ENCODE measurements around the gene PM20D1. TPM values are rescaled to one million over a fixed set of nuclear protein-coding genes. Genes with fewer than 3 reads are reported as not detected.
A peak's percentile ranks its signal among the peaks of the same experiment; 100 is the strongest.

Gene PM20D1
- total and polyA plus RNA-seq, 8 donors = 0.13 to 0.79 (median 0.43) TPM

DNA sequence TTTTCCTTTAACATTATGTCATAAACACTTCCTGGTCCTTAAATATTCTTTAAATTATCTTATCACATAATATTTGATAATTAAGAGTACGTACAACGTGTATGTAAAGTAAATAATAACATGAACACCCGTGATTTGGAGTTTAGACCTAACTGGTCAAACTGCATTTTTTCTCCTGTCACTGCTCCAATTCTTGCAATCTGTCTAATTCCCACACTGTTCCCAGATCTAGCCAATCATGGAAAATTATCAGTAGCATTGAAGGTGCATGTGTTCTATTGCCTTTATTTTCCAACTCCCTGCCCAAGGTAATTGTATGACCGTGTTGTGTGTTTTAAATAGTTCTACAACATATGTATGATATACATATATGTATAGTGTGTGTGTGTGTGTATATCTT, 2.1 kb upstream of the PM20D1 start:
- DNase-seq (no peak), ATAC-seq (peak; percentile 41)
- Histone ChIP-seq H3K36me3 (no peaks in the 10 kb centered on the region), H3K27me3 (peaks cover 0 to 12% of the 10 kb centered on the region in 2 donors), H3K4me3 (no peak overlapping the region), H3K27ac (no peak overlapping the region), H3K9me3 (peaks cover 0 to 8% of the 10 kb centered on the region in 2 donors), H3K4me1 (peaks cover 0 to 7% of the 10 kb centered on the region in 2 donors)
- intact Hi-C loops (cut with DNase I) = no loop called here
- TF ChIP-seq, protein P1, sequence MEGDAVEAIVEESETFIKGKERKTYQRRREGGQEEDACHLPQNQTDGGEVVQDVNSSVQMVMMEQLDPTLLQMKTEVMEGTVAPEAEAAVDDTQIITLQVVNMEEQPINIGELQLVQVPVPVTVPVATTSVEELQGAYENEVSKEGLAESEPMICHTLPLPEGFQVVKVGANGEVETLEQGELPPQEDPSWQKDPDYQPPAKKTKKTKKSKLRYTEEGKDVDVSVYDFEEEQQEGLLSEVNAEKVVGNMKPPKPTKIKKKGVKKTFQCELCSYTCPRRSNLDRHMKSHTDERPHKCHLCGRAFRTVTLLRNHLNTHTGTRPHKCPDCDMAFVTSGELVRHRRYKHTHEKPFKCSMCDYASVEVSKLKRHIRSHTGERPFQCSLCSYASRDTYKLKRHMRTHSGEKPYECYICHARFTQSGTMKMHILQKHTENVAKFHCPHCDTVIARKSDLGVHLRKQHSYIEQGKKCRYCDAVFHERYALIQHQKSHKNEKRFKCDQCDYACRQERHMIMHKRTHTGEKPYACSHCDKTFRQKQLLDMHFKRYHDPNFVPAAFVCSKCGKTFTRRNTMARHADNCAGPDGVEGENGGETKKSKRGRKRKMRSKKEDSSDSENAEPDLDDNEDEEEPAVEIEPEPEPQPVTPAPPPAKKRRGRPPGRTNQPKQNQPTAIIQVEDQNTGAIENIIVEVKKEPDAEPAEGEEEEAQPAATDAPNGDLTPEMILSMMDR (IDR thresholded peaks at IDR 0.05) = no peak

DNA sequence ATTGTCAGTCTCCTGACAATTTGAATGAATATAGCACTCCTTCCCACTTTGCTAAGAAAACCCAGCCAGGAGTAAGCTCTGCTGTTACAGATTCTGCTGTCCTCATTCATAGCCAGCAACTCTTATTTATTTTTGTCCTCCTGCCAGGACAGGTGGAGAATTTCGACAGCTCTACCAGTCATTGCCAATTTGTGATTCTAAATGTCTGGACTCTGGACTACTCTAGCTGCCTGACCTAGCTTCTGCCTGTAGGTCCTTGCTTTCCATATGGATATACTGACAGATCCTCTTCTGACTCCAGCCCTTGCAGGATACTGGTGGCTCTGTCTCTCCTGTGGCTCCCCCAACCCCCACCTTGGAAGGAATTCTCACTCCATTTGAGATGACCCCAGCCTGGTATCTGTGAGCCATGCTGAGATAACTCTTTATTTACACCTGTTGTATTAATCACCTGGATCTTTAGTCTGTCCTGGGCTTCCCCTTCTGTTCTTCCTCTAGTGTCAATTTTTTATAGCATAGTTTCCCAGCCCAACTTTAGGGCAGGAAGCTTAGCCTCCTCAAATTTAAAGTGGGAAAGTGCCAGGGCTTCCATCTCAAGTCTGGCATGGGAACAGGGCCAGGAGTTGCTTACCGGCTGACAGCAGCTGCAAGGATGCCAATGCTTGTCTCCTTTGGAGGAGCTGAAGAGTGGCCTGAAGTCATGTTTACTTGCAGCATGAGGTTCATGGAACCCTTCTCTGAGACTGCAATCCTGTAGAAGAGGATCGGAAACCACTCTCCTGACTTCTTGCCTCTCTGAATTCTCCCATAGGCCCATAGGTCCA, 6.7 kb downstream of the PM20D1 start:
- H3K27me3 ChIP-seq = no peaks in the 10 kb centered on the region
- no peaks in the 10 kb centered on the region for H3K9me3 ChIP-seq
- no peak for ATAC-seq
- no peaks in the 10 kb centered on the region for H3K4me1 ChIP-seq
- no peak for DNase-seq
- TF ChIP-seq, protein P1 (IDR thresholded peaks at IDR 0.05) = no peak
- no peak overlapping the region for H3K4me3 ChIP-seq
- H3K27ac ChIP-seq = no peak overlapping the region
- no peaks in the 10 kb centered on the region for H3K36me3 ChIP-seq
- intact Hi-C loops (cut with DNase I) = no loop called here

DNA sequence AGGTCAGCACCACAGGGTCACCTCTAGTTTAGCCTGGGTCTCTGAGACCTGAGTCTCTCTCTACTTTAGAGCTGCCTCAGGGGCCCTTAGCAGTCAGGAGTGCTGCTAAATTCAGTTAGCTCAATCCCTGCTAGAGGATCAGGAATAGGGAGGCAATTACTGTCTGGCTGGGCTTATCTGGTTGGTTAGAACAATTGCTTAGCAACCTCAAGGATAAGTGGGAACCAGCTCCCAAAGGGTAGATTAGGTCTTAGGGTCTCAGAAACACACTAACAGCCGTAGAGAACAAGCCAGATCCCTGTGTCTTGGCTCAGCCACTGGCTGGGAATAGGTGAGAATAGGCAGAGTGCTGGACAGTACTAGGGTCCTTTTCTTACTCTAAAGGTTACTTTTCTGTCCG, 7.7 kb downstream of the PM20D1 start:
- Histone ChIP-seq H3K36me3 (no peaks in the 10 kb centered on the region), H3K4me3 (no peak overlapping the region), H3K9me3 (no peaks in the 10 kb centered on the region), H3K27me3 (no peaks in the 10 kb centered on the region), H3K4me1 (no peaks in the 10 kb centered on the region), H3K27ac (no peak overlapping the region)
- no peak for DNase-seq
- intact Hi-C loops (cut with DNase I) = no loop called here
- TF ChIP-seq, protein P1 (IDR thresholded peaks at IDR 0.05) = no peak
- ATAC-seq = no peak

DNA sequence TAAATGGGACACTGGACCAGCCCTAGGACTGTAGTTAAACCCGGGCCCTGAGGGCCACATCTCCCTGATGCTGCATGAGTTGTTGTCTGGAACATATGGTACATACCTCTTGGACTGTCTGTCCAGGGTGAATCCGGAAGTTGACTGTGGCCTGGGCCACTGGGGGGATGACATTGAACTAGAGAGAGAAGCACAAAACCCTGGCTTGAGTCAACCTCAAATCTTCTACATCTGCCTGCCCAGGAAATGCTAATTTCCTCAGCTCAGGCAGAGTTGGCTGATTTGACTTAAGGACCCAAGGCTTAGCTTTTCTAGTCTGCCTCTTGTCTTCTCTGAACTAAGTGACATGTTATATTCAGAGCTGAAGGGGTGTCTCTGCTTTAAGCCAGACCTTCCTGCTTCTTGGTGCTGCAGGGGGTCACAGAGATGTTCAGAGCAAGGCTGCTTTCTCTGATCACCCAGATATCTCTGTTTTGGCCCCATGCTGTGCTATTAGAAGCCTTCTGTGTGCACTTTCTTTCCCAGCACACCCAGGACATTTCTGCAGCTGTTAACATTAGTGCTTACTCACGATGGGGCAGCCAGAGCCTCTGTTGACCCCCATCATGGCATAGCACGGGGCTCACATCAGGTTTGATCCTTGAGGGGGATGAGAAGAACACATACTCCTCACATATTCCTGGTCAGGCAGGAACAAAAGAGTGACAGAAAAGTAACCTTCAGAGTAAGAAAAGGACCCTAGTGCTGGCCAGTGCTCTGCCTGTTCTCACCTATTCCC, 9.6 kb downstream of the PM20D1 start:
- TF ChIP-seq, protein P1 (IDR thresholded peaks at IDR 0.05) = no peak
- Histone ChIP-seq H3K36me3 (no peaks in the 10 kb centered on the region), H3K27me3 (no peaks in the 10 kb centered on the region), H3K4me1 (no peaks in the 10 kb centered on the region), H3K27ac (no peak overlapping the region), H3K4me3 (no peak overlapping the region), H3K9me3 (no peaks in the 10 kb centered on the region)
- ATAC-seq (no peak), DNase-seq (no peak)
- intact Hi-C loops (cut with DNase I) = no loop called here

DNA sequence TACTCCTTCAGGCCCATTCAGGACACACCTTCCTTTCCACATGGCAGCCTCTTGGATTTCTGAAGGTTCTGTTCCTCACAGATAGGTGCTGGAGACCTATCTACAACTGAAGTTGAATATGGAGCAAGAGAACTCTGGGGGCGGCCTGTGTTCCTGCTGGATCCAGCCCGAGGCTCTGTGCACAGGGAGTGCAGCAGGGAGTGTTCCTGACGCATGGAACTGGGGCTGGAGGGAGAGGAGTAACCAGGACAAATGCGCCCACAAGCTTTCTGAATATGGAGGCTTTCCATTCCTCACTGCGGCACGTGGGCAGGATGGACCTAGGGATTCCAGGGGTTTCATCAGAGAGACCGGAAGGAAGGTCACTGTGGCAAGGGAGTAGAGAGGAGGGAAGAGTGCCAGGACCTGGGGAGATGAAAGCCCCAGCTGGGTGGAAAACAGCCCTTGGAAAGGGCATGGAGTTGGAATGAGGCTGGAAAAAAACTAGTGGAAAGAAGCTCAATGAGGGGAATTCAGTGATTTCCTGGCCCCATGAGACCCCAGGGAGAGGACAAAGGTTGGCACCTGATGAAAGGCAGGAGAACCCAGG, 12.5 kb downstream of the PM20D1 start:
- TF ChIP-seq, protein P1 (IDR thresholded peaks at IDR 0.05) = no peak
- Histone ChIP-seq H3K9me3 (no peaks in the 10 kb centered on the region), H3K4me3 (no peak overlapping the region), H3K27me3 (no peaks in the 10 kb centered on the region), H3K36me3 (no peaks in the 10 kb centered on the region), H3K27ac (no peak overlapping the region), H3K4me1 (no peaks in the 10 kb centered on the region)
- intact Hi-C loops (cut with DNase I) = no loop called here
- ATAC-seq (no peak), DNase-seq (no peak)

Data from left lung (tissue), 10 donors.